Loucy (cell line): ENCODE results near the gene MYO10.

Experiments used
- EZH2phosphoT487 ChIP-seq: fragments of 200-600 bp; IDR thresholded peaks from 2 replicates; pipeline ENCODE4 v1.6.1; 2018; ENCODE audit warnings: antibody characterized with exemption, mild to moderate bottlenecking, moderate library complexity, borderline replicate concordance
- TF ChIP-seq, protein P1 (sequence below): fragments of 200-600 bp; sonication (generic); conservative IDR thresholded peaks from 2 replicates; pipeline ENCODE4 v1.5.1; 2014; ENCODE audit warnings: mild to moderate bottlenecking, antibody characterized with exemption, low read length

DNA sequence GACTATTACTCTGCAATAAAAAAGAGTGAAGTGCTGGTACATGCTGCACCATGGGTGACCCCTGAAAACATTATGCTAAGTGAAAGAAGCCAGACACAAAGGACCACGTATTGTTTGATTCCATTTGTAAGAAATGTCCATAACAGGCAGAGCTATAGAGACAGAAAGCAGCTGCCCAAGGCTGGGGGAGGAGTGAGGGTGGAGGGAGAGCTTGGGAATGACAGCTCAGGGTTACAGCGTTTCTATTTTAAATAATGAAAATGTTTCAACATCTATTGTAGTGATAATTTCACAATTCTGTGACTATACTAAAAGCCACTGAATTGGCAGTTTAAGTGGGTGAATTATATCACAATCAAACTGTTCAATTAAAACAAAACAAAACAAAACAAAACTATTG lies 81.7 kb downstream of the MYO10 start:
- TF ChIP-seq, protein P1, sequence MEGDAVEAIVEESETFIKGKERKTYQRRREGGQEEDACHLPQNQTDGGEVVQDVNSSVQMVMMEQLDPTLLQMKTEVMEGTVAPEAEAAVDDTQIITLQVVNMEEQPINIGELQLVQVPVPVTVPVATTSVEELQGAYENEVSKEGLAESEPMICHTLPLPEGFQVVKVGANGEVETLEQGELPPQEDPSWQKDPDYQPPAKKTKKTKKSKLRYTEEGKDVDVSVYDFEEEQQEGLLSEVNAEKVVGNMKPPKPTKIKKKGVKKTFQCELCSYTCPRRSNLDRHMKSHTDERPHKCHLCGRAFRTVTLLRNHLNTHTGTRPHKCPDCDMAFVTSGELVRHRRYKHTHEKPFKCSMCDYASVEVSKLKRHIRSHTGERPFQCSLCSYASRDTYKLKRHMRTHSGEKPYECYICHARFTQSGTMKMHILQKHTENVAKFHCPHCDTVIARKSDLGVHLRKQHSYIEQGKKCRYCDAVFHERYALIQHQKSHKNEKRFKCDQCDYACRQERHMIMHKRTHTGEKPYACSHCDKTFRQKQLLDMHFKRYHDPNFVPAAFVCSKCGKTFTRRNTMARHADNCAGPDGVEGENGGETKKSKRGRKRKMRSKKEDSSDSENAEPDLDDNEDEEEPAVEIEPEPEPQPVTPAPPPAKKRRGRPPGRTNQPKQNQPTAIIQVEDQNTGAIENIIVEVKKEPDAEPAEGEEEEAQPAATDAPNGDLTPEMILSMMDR: no peak
- no peak for TF ChIP-seq EZH2phosphoT487
